H1 (cell line): Measurements from ENCODE around the gene ADGRG1. TPM values are rescaled to one million over a fixed set of nuclear protein-coding genes. Genes with fewer than 3 reads are reported as not detected.

Experiments used
- FOSL1 ChIP-seq: IDR thresholded peaks from 2 replicates; pipeline ENCODE4 v1.6.1; 2011; ENCODE audit warnings: mild to moderate bottlenecking, low read depth, low read length, moderate library complexity; ENCODE audit not compliant: insufficient read depth
- HDAC6 ChIP-seq: IDR thresholded peaks from one replicate; pipeline ENCODE4 v1.7.1; 2012; ENCODE audit warnings: low read depth, mild to moderate bottlenecking, inconsistent platforms, low read length, moderate library complexity
- NRF1 ChIP-seq: IDR thresholded peaks from 2 replicates; pipeline ENCODE4 v1.6.1; 2011; ENCODE audit warnings: mild to moderate bottlenecking, low read depth, low read length, improper control_type of control experiment
- PHF8 ChIP-seq: fragments of 200-600 bp; sonication (generic); conservative IDR thresholded peaks from 2 replicates; pipeline ENCODE4 v1.7.1; 2012; ENCODE audit warnings: low read depth, mild to moderate bottlenecking, inconsistent platforms, low read length, moderate library complexity
- SIX5 ChIP-seq: IDR thresholded peaks from 2 replicates; pipeline ENCODE4 v1.6.1; 2011; ENCODE audit warnings: mild to moderate bottlenecking, low read depth, low read length
- SRF ChIP-seq: IDR thresholded peaks from 2 replicates; pipeline ENCODE4 v1.6.1; 2011; ENCODE audit warnings: mild to moderate bottlenecking, low read depth, low read length, moderate library complexity
- TBP ChIP-seq: IDR thresholded peaks from 2 replicates; pipeline ENCODE4 v1.6.1; 2011; ENCODE audit warnings: low read depth, low read length, improper control_type of control experiment
- YY1 ChIP-seq: IDR thresholded peaks from 2 replicates; pipeline ENCODE4 v1.6.1; 2011; ENCODE audit warnings: low read depth, mild to moderate bottlenecking, low read length
- polyA plus RNA-seq, 7 experiments: library from polyadenylated mRNA; depleted of rRNA in 3 of 7; stranded (reverse) in 5 of 7; unstranded in 2 of 7; fragments of >200 nt in 5 of 7; fragments of 200-250 nt in 2 of 7; gene quantifications; 1 replicate in 5 of 7; 2 replicates in 1 of 7; 4 replicates in 1 of 7; pipeline versions ENCODE4 v1.2.1 to v1.2.3, GENCODE V29; 2011 to 2013; ENCODE audit warnings: missing spikeins in 2 of 7, mixed read lengths in 2 of 7
- total RNA-seq: library from RNA; stranded (reverse); fragmentation: NEBNext Ultra II Directional; extraction: Animal tissue kit (Norgen Biotek cat#: 25700); gene quantifications from 2 replicates; pipeline ENCODE4 v1.2.1, GENCODE V29; 2021
- TF ChIP-seq, protein P1 (sequence below): fragments of 300-600 bp; sonication (generic); IDR thresholded peaks from 2 replicates; pipeline ENCODE4 v1.7.1; 2012; ENCODE audit warnings: low read length, moderate library complexity, mild to moderate bottlenecking, inconsistent platforms; ENCODE audit not compliant: insufficient replicate concordance

The ADGRG1 gene
- total and polyA plus RNA-seq, 2 of the 8 experiments (the other 6 are each of a cell fraction or from before 2014, with no cell fraction given): 1.3 to 2.6 TPM

DNA sequence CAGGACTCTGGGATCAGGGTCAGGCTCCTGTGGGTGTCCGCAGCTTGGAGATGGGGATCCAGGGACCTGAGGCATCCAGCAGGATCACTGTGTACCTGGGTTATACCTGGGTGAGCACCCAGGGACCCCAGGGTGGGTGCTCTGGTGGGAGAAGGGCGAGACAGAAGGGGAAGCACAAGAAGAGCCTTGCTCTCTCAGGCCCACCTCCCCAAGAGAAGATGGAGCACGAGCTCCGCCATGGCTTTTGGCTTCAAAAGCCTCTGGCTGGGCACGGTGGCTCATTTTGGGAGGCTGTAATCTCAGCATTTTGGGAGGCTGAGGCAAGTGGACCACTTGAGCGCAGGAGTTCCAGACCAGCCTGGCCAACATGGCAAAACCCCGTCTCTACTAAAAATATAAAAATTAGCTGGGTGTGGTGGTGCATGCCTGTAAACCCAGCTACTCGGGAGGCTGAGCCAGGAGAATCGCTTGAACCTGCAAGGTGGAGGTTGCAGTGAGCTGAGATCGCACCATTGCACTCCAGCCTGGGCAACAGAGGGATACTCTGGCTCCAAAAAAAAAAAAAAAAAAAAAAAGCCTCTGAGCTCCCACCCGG, 75.1 kb downstream of the ADGRG1 start (continued):
- TF ChIP-seq, protein P1, sequence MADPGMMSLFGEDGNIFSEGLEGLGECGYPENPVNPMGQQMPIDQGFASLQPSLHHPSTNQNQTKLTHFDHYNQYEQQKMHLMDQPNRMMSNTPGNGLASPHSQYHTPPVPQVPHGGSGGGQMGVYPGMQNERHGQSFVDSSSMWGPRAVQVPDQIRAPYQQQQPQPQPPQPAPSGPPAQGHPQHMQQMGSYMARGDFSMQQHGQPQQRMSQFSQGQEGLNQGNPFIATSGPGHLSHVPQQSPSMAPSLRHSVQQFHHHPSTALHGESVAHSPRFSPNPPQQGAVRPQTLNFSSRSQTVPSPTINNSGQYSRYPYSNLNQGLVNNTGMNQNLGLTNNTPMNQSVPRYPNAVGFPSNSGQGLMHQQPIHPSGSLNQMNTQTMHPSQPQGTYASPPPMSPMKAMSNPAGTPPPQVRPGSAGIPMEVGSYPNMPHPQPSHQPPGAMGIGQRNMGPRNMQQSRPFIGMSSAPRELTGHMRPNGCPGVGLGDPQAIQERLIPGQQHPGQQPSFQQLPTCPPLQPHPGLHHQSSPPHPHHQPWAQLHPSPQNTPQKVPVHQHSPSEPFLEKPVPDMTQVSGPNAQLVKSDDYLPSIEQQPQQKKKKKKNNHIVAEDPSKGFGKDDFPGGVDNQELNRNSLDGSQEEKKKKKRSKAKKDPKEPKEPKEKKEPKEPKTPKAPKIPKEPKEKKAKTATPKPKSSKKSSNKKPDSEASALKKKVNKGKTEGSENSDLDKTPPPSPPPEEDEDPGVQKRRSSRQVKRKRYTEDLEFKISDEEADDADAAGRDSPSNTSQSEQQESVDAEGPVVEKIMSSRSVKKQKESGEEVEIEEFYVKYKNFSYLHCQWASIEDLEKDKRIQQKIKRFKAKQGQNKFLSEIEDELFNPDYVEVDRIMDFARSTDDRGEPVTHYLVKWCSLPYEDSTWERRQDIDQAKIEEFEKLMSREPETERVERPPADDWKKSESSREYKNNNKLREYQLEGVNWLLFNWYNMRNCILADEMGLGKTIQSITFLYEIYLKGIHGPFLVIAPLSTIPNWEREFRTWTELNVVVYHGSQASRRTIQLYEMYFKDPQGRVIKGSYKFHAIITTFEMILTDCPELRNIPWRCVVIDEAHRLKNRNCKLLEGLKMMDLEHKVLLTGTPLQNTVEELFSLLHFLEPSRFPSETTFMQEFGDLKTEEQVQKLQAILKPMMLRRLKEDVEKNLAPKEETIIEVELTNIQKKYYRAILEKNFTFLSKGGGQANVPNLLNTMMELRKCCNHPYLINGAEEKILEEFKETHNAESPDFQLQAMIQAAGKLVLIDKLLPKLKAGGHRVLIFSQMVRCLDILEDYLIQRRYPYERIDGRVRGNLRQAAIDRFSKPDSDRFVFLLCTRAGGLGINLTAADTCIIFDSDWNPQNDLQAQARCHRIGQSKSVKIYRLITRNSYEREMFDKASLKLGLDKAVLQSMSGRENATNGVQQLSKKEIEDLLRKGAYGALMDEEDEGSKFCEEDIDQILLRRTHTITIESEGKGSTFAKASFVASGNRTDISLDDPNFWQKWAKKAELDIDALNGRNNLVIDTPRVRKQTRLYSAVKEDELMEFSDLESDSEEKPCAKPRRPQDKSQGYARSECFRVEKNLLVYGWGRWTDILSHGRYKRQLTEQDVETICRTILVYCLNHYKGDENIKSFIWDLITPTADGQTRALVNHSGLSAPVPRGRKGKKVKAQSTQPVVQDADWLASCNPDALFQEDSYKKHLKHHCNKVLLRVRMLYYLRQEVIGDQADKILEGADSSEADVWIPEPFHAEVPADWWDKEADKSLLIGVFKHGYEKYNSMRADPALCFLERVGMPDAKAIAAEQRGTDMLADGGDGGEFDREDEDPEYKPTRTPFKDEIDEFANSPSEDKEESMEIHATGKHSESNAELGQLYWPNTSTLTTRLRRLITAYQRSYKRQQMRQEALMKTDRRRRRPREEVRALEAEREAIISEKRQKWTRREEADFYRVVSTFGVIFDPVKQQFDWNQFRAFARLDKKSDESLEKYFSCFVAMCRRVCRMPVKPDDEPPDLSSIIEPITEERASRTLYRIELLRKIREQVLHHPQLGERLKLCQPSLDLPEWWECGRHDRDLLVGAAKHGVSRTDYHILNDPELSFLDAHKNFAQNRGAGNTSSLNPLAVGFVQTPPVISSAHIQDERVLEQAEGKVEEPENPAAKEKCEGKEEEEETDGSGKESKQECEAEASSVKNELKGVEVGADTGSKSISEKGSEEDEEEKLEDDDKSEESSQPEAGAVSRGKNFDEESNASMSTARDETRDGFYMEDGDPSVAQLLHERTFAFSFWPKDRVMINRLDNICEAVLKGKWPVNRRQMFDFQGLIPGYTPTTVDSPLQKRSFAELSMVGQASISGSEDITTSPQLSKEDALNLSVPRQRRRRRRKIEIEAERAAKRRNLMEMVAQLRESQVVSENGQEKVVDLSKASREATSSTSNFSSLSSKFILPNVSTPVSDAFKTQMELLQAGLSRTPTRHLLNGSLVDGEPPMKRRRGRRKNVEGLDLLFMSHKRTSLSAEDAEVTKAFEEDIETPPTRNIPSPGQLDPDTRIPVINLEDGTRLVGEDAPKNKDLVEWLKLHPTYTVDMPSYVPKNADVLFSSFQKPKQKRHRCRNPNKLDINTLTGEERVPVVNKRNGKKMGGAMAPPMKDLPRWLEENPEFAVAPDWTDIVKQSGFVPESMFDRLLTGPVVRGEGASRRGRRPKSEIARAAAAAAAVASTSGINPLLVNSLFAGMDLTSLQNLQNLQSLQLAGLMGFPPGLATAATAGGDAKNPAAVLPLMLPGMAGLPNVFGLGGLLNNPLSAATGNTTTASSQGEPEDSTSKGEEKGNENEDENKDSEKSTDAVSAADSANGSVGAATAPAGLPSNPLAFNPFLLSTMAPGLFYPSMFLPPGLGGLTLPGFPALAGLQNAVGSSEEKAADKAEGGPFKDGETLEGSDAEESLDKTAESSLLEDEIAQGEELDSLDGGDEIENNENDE: no peak
- TF ChIP-seq NRF1 (no peak), PHF8 (no peak), SRF (no peak), YY1 (no peak), TBP (no peak), FOSL1 (no peak), HDAC6 (no peak), SIX5 (no peak)
